HepG2 (cell line): ENCODE measurements around the gene ZC3H12A. TPM values are rescaled to one million over a fixed set of nuclear protein-coding genes. Genes with fewer than 3 reads are reported as not detected.
"Not testable (repeated sequence)": the region's sequence is repeated elsewhere in the genome, so short reads cannot be mapped to it uniquely, and the experiment has no call there.

Experiments used
- ATAC-seq: fragments of 200-7000 bp; cut with Tn5 transposase; 3 replicates; pipeline ENCODE4 v1.9.1; 2020; ENCODE audit warnings: mild to moderate bottlenecking, moderate library complexity
- BruUV-seq: library from RNA; stranded (reverse); fragments of 400-500 nt; replicated peaks from 2 replicates; lab custom pipeline; 2021; lab: Mats Ljungman, UMichigan
- CTCF ChIA-PET: fragments of 300-600 bp; formaldehyde crosslinking; extraction: SDS; loops from one replicate; lab custom pipeline; 2021; ENCODE audit warnings: low total read pairs, inconsistent platforms, low intra/inter-chr PET ratio; lab: Yijun Ruan, JAX
- POLR2A ChIA-PET: fragments of 350-600 bp; sonication (Branson Sonifier 250); formaldehyde crosslinking; loops from one replicate; lab custom pipeline; 2020; ENCODE audit warnings: antibody characterized with exemption, inconsistent platforms; lab: Yijun Ruan, JAX
- DNase-seq: peaks from one replicate; pipeline ENCODE4 v3.0.0-alpha.2; 2015; ENCODE audit warnings: low spot score
- FAIRE-seq: peaks from 3 replicates; lab custom pipeline; 2011; peaks lifted over from hg19 to GRCh38; lab: Jason Lieb, UNC
- H2AFZ ChIP-seq: one replicate; pipeline ENCODE4 v1.6.1; 2011; ENCODE audit warnings: low read length, inconsistent platforms
- H3K27ac ChIP-seq: fragments of 300-600 bp; 3 replicates; pipeline ENCODE4 v1.8.0; 2011; ENCODE audit warnings: mixed run types, mild to moderate bottlenecking, mixed read lengths, low read length, inconsistent platforms; ENCODE audit not compliant: insufficient read depth; ENCODE audit errors: extremely low read length
- H3K27me3 ChIP-seq, 2 experiments: fragments of 200-600 bp in 1 of 2; 2 replicates in 1 of 2; 3 replicates in 1 of 2; pipeline versions ENCODE4 v1.6.0 to v1.8.0; 2011; ENCODE audit warnings: low read length in 2 of 2, mild to moderate bottlenecking in 2 of 2, moderate library complexity in 2 of 2, inconsistent platforms in 1 of 2; ENCODE audit not compliant: insufficient read depth in 2 of 2, control insufficient read depth in 1 of 2
- H3K36me3 ChIP-seq, 2 experiments: fragments of 200-600 bp in 1 of 2; replicated peaks in 1 of 2; 2 replicates in 1 of 2; 3 replicates in 1 of 2; pipeline versions ENCODE4 v1.5.1 to v1.8.0; 2011; ENCODE audit warnings: low read length in 2 of 2, inconsistent platforms in 1 of 2; ENCODE audit not compliant: insufficient read depth in 2 of 2, control insufficient read depth in 1 of 2
- H3K4me1 ChIP-seq: 2 replicates; pipeline ENCODE4 v1.5.1; 2012; ENCODE audit warnings: low read length, inconsistent platforms; ENCODE audit not compliant: insufficient read depth
- H3K4me2 ChIP-seq: 2 replicates; pipeline ENCODE4 v1.6.0; 2011; ENCODE audit warnings: low read depth, low read length, inconsistent platforms
- H3K4me3 ChIP-seq, 3 experiments: fragments of 200-600 bp in 1 of 3; sonication (generic), shearing (Covaris generic) in 1 of 3; replicated peaks in 1 of 3; 2 replicates each; pipeline ENCODE4 v1.5.1; 2011 to 2016; ENCODE audit warnings: low read length in 3 of 3, inconsistent platforms in 2 of 3, low read depth in 2 of 3, mild to moderate bottlenecking in 2 of 3, control low read depth in 1 of 3, mixed read lengths in 1 of 3; ENCODE audit not compliant: insufficient read depth in 1 of 3
- H3K79me2 ChIP-seq: one replicate; pipeline ENCODE4 v1.6.1; 2011; ENCODE audit warnings: low read length, inconsistent platforms; ENCODE audit not compliant: insufficient read depth
- H3K9ac ChIP-seq: 2 replicates; pipeline ENCODE4 v1.6.0; 2011; ENCODE audit warnings: mild to moderate bottlenecking, low read depth, low read length, inconsistent platforms; ENCODE audit not compliant: insufficient read depth
- H3K9me3 ChIP-seq: 2 replicates; pipeline ENCODE4 v1.5.1; 2012; ENCODE audit warnings: mild to moderate bottlenecking, low read length
- H4K20me1 ChIP-seq: 2 replicates; pipeline ENCODE4 v1.6.0; 2011; ENCODE audit warnings: inconsistent platforms, mild to moderate bottlenecking, low read length, moderate library complexity; ENCODE audit not compliant: insufficient read depth
- NFYB ChIP-seq: sonication (generic); formaldehyde crosslinking; IDR thresholded peaks from 2 replicates; pipeline ENCODE4 v1.4.0; 2020; ENCODE audit warnings: missing genetic modification reagents
- NFYC ChIP-seq: IDR thresholded peaks from 2 replicates; pipeline ENCODE4 v1.6.1; 2016; ENCODE audit warnings: missing genetic modification reagents, missing compliant biosample characterization
- POLR2A ChIP-seq, 2 experiments: IDR thresholded peaks; 2 replicates each; pipeline ENCODE4 v1.6.1; 2011; ENCODE audit warnings: low read depth in 2 of 2, low read length in 2 of 2, mild to moderate bottlenecking in 1 of 2, moderate library complexity in 1 of 2; ENCODE audit not compliant: insufficient read depth in 1 of 2
- WGBS: methylation state at CpG from one replicate; pipeline ENCODE4 v1.1.6; 2017; ENCODE audit warnings: low lambda C conversion rate; 5-methylcytosine and 5-hydroxymethylcytosine counted together
- in situ Hi-C: cut with HindIII; loops from 2 replicates; pipeline ENCODE4 v1.10.0; 2017; ENCODE audit warnings: low pct_unique_long_range_greater_than_20kb; ENCODE audit not compliant: extremely low pct_ligation_motif_present
- intact Hi-C: fragments of 100-400 bp; cut with micrococcal nuclease; formaldehyde crosslinking; loops from one replicate; pipeline ENCODE4 v1.10.0; 2022; ENCODE audit not compliant: unreplicated experiment
- polyA plus RNA-seq, 8 experiments: library from polyadenylated mRNA; depleted of rRNA in 3 of 8; stranded (reverse) in 7 of 8; unstranded in 1 of 8; fragments of >200 nt; fragmentation: Illumina TruSeq in 4 of 8; extraction: Trizol in 4 of 8; gene quantifications; 2 replicates each; pipeline versions ENCODE4 v1.2.1 to v1.2.3, GENCODE V29; 2011 to 2016; ENCODE audit warnings: low read depth in 4 of 8, missing spikeins in 1 of 8, mixed read lengths in 1 of 8; ENCODE audit not compliant: insufficient read depth in 1 of 8
- total RNA-seq, 5 experiments: library from RNA; depleted of rRNA; stranded (reverse); fragments of >200 nt; fragmentation: Illumina TruSeq; extraction: Trizol; gene quantifications; 2 replicates each; pipeline ENCODE4 v1.2.3, GENCODE V29; 2016; ENCODE audit warnings: low read depth in 1 of 5

Gene ZC3H12A
- total and polyA plus RNA-seq, 2 of the 13 experiments (the other 11 are each of a cell fraction or from before 2014, with no cell fraction given) = 6.8 to 13.3 TPM

DNA sequence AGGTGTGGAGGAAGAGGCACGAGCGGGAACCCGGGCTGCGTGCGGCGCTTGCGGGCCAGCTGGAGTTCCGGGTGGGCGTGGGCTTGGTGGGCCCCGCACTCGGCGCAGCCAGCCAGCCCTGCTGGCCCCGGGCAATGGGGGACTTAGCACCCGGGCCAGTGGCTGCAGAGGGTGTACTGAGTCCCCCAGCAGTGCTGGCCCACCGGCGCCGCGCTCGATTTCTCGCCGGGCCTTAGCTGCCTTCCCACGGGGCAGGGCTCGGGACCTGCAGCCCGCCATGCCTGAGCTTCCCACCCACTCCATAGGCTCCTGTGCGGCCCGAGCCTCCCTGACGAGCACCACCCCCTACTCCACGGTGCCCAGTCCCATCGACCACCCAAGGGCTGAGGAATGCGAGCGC, 43.9 kb downstream of the ZC3H12A start:
- peaks cover 15% of the 10 kb centered on the region for H3K4me1 ChIP-seq
- WGBS = 60% methylated on average over 1 of the region's 31 CpGs
- H4K20me1 ChIP-seq, H3K4me3 ChIP-seq, H3K4me2 ChIP-seq, H3K79me2 ChIP-seq, in situ Hi-C loops, ATAC-seq, FAIRE-seq, H3K27me3 ChIP-seq, DNase-seq, H3K27ac ChIP-seq, POLR2A ChIA-PET, H3K36me3 ChIP-seq, CTCF ChIA-PET, intact Hi-C loops, BruUV-seq, H3K9ac ChIP-seq, H2AFZ ChIP-seq, H3K9me3 ChIP-seq: not testable (repeated sequence)

DNA sequence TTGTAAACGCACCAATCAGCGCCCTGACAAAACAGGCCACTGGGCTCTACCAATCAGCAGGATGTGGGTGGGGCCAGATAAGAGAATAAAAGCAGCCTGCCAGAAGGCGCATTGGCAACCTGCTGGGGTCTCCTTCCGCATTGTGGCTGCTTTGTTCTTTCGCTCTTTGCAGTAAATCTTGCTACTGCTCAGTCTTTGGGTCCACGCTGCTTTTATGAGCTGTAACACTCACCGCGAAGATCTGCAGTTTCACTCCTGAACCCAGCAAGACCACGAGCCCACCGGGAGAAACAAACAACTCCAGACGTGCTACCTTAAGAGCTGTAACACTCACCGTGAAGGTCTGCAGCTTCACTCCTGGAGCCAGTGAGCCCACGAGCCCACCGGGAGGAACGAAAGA, 44.5 kb downstream of the ZC3H12A start:
- CTCF ChIA-PET, intact Hi-C loops, FAIRE-seq, H3K9me3 ChIP-seq, DNase-seq, H3K79me2 ChIP-seq, BruUV-seq, H3K36me3 ChIP-seq, ATAC-seq, in situ Hi-C loops, H3K27ac ChIP-seq, H3K4me2 ChIP-seq, H3K9ac ChIP-seq, H3K27me3 ChIP-seq, H2AFZ ChIP-seq, H4K20me1 ChIP-seq, H3K4me3 ChIP-seq, POLR2A ChIA-PET: not testable (repeated sequence)
- H3K4me1 ChIP-seq = peaks cover 11% of the 10 kb centered on the region
- 77% methylated on average over 13 of the region's 15 CpGs for WGBS
- TF ChIP-seq NFYC (peak; percentile 31; the same call in 1 of the 2 replicates), POLR2A (IDR thresholded peaks at IDR 0.05; ENCODE audit: insufficient read depth in 1 of 2, low read depth in 2 of 2, low read length in 2 of 2) (0 out of 4 replicates have a peak, but pooled peaks of 1 of the 2 experiments have one; percentile 27), NFYB (peak; percentile 60)
